HL-60 (cell line): ENCODE results near the gene BMP8B.

Experiments
- GABPA ChIP-seq: IDR thresholded peaks from 2 replicates; pipeline ENCODE4 v1.6.1; 2012; ENCODE audit warnings: low read depth
- POLR2AphosphoS5 ChIP-seq: IDR thresholded peaks from 2 replicates; pipeline ENCODE4 v1.6.1; 2012; ENCODE audit warnings: low read depth
- TF ChIP-seq, protein P1 (sequence below): IDR thresholded peaks from 2 replicates; pipeline ENCODE4 v1.6.1; 2012; ENCODE audit warnings: low read depth; ENCODE audit not compliant: insufficient replicate concordance
- TF ChIP-seq, protein P2 (sequence below): IDR thresholded peaks from one replicate; pipeline ENCODE4 v1.5.1; 2011; ENCODE audit warnings: low read length, control low read depth, inconsistent platforms; ENCODE audit not compliant: insufficient read depth

DNA sequence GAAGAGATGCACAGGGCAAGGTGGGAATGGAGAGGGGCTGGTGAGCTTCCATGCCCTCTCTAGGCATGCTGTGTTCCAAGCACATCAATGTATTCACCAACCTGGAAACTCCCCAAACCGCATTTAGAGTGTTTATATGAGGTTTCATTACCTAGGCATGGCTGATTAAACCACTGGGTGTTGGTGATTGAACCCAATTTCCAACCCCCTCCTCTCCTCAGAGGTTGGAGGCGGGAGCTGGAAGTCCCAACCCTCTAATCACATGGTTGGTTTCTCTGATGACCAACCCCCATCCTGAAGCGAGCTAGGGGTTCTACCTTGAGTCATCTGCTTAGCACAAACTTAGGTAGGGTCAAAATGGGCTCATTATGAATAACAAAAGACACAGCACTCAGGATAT lies 52.9 kb downstream of the BMP8B start:
- TF ChIP-seq, protein P1, sequence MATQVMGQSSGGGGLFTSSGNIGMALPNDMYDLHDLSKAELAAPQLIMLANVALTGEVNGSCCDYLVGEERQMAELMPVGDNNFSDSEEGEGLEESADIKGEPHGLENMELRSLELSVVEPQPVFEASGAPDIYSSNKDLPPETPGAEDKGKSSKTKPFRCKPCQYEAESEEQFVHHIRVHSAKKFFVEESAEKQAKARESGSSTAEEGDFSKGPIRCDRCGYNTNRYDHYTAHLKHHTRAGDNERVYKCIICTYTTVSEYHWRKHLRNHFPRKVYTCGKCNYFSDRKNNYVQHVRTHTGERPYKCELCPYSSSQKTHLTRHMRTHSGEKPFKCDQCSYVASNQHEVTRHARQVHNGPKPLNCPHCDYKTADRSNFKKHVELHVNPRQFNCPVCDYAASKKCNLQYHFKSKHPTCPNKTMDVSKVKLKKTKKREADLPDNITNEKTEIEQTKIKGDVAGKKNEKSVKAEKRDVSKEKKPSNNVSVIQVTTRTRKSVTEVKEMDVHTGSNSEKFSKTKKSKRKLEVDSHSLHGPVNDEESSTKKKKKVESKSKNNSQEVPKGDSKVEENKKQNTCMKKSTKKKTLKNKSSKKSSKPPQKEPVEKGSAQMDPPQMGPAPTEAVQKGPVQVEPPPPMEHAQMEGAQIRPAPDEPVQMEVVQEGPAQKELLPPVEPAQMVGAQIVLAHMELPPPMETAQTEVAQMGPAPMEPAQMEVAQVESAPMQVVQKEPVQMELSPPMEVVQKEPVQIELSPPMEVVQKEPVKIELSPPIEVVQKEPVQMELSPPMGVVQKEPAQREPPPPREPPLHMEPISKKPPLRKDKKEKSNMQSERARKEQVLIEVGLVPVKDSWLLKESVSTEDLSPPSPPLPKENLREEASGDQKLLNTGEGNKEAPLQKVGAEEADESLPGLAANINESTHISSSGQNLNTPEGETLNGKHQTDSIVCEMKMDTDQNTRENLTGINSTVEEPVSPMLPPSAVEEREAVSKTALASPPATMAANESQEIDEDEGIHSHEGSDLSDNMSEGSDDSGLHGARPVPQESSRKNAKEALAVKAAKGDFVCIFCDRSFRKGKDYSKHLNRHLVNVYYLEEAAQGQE: no peak
- TF ChIP-seq GABPA: no peak
- TF ChIP-seq, protein P2, sequence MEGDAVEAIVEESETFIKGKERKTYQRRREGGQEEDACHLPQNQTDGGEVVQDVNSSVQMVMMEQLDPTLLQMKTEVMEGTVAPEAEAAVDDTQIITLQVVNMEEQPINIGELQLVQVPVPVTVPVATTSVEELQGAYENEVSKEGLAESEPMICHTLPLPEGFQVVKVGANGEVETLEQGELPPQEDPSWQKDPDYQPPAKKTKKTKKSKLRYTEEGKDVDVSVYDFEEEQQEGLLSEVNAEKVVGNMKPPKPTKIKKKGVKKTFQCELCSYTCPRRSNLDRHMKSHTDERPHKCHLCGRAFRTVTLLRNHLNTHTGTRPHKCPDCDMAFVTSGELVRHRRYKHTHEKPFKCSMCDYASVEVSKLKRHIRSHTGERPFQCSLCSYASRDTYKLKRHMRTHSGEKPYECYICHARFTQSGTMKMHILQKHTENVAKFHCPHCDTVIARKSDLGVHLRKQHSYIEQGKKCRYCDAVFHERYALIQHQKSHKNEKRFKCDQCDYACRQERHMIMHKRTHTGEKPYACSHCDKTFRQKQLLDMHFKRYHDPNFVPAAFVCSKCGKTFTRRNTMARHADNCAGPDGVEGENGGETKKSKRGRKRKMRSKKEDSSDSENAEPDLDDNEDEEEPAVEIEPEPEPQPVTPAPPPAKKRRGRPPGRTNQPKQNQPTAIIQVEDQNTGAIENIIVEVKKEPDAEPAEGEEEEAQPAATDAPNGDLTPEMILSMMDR: no peak
- TF ChIP-seq POLR2AphosphoS5: no peak
